Measurements from ENCODE around the gene RAB13. TPM values are rescaled to one million over a fixed set of nuclear protein-coding genes. Genes with fewer than 3 reads are reported as not detected.

The RAB13 gene
- total and polyA plus RNA-seq, 2 of the 8 experiments (the other 6 are each of a cell fraction or from before 2014, with no cell fraction given), result 70.5 to 157 TPM

Small RNA genes within 50 kb of the gene (microRNA-seq; reads per million reads assigned to microRNA genes)
- 0.20 to 0.46 reads per million in 2 experiments for gene MIR6737 (ENCODE audit: borderline microRNAs expressed in 2 of 2, borderline number of aligned reads in 2 of 2, borderline replicate concordance in 1 of 2)

Small RNA genes within 50 kb of the gene (small RNA-seq; reads per million reads assigned to genes)
- gene MIR6737 (ENCODE audit: insufficient read depth), result 2.2 reads per million, percentile 22 among the genes with 10 or more reads in this experiment

Other genes with a start within 250 kb of the RAB13 start
- gene SLC27A3, start 210.9 kb downstream of the RAB13 start, total RNA-seq (2021; fragmentation: NEBNext Ultra II Directional; extraction: Animal tissue kit (Norgen Biotek cat#: 25700)), result 29.4 and 39.1 TPM in 2 replicates
- gene SLC27A3, start 210.9 kb downstream of the RAB13 start, polyA plus RNA-seq (2011; rRNA removed), result 40.1 and 51.2 TPM in 2 replicates
- 39.1 and 41.5 TPM in 2 replicates for gene GATAD2B, start 63.4 kb downstream of the RAB13 start, total RNA-seq (2021; fragmentation: NEBNext Ultra II Directional; extraction: Animal tissue kit (Norgen Biotek cat#: 25700))
- gene GATAD2B, start 63.4 kb downstream of the RAB13 start, polyA plus RNA-seq (2011; rRNA removed), result 8.4 and 9.6 TPM in 2 replicates
- 61.1 and 62.8 TPM in 2 replicates for gene DENND4B, start 39.6 kb downstream of the RAB13 start, total RNA-seq (2021; fragmentation: NEBNext Ultra II Directional; extraction: Animal tissue kit (Norgen Biotek cat#: 25700))
- gene DENND4B, start 39.6 kb downstream of the RAB13 start, polyA plus RNA-seq (2011; rRNA removed), result 45.6 and 80.8 TPM in 2 replicates
- 28.6 and 33.7 TPM in 2 replicates for gene CRTC2, start 27.7 kb downstream of the RAB13 start, total RNA-seq (2021; fragmentation: NEBNext Ultra II Directional; extraction: Animal tissue kit (Norgen Biotek cat#: 25700))
- 34.3 and 38.8 TPM in 2 replicates for gene CRTC2, start 27.7 kb downstream of the RAB13 start, polyA plus RNA-seq (2011; rRNA removed)
- gene SLC39A1, start 22.8 kb downstream of the RAB13 start, total RNA-seq (2021; fragmentation: NEBNext Ultra II Directional; extraction: Animal tissue kit (Norgen Biotek cat#: 25700)), result 238 and 244 TPM in 2 replicates
- 318 and 337 TPM in 2 replicates for gene SLC39A1, start 22.8 kb downstream of the RAB13 start, polyA plus RNA-seq (2011; rRNA removed)
- 34.4 and 37.2 TPM in 2 replicates for gene CREB3L4, start 18.4 kb downstream of the RAB13 start, total RNA-seq (2021; fragmentation: NEBNext Ultra II Directional; extraction: Animal tissue kit (Norgen Biotek cat#: 25700))
- 50.2 and 54.0 TPM in 2 replicates for gene CREB3L4, start 18.4 kb downstream of the RAB13 start, polyA plus RNA-seq (2011; rRNA removed)
- gene JTB, start 8.7 kb downstream of the RAB13 start, total RNA-seq (2021; fragmentation: NEBNext Ultra II Directional; extraction: Animal tissue kit (Norgen Biotek cat#: 25700)), result 91.1 and 93.0 TPM in 2 replicates
- gene JTB, start 8.7 kb downstream of the RAB13 start, polyA plus RNA-seq (2011; rRNA removed), result 122 and 136 TPM in 2 replicates
- gene RPS27, start 4.4 kb upstream of the RAB13 start, total RNA-seq (2021; fragmentation: NEBNext Ultra II Directional; extraction: Animal tissue kit (Norgen Biotek cat#: 25700)), result 1,810 and 1,941 TPM in 2 replicates
- gene RPS27, start 4.4 kb upstream of the RAB13 start, polyA plus RNA-seq (2011; rRNA removed), result 2,224 and 3,155 TPM in 2 replicates
- not detected in 2 replicates for gene NUP210L, start 168.7 kb upstream of the RAB13 start, total RNA-seq (2021; fragmentation: NEBNext Ultra II Directional; extraction: Animal tissue kit (Norgen Biotek cat#: 25700))
- not detected in 2 replicates for gene NUP210L, start 168.7 kb upstream of the RAB13 start, polyA plus RNA-seq (2011; rRNA removed)
- gene TPM3, start 205.8 kb upstream of the RAB13 start, total RNA-seq (2021; fragmentation: NEBNext Ultra II Directional; extraction: Animal tissue kit (Norgen Biotek cat#: 25700)), result 572 and 586 TPM in 2 replicates
- gene TPM3, start 205.8 kb upstream of the RAB13 start, polyA plus RNA-seq (2011; rRNA removed), result 213 and 278 TPM in 2 replicates
- gene CFAP141, start 220.0 kb upstream of the RAB13 start, total RNA-seq (2021; fragmentation: NEBNext Ultra II Directional; extraction: Animal tissue kit (Norgen Biotek cat#: 25700)), result not detected in 2 replicates
- gene CFAP141, start 220.0 kb upstream of the RAB13 start, polyA plus RNA-seq (2011; rRNA removed), result not detected in 2 replicates
- 253 and 254 TPM in 2 replicates for gene UBAP2L, start 234.6 kb upstream of the RAB13 start, total RNA-seq (2021; fragmentation: NEBNext Ultra II Directional; extraction: Animal tissue kit (Norgen Biotek cat#: 25700))
- 303 and 349 TPM in 2 replicates for gene UBAP2L, start 234.6 kb upstream of the RAB13 start, polyA plus RNA-seq (2011; rRNA removed)

All from H1 (cell line).